ENCODE results near the gene RXRA. TPM values are rescaled to one million over a fixed set of nuclear protein-coding genes. Genes with fewer than 3 reads are reported as not detected.

RXRA gene
- total and polyA plus RNA-seq, 2 of the 13 experiments (the other 11 are each of a cell fraction or from before 2014, with no cell fraction given) = 18.9 to 29.2 TPM

- peak; percentile 30; the same call in 1 of the 2 replicates for TF ChIP-seq PATZ1 (CRISPR knock-in tag; IDR thresholded peaks at IDR 0.05)
- no peak for TF ChIP-seq HDAC2 (CRISPR knock-in tag; IDR thresholded peaks at IDR 0.05)
- TF ChIP-seq ZNF10 (CRISPR knock-in tag; IDR thresholded peaks at IDR 0.05; ENCODE audit: borderline replicate concordance, low read depth) = no peak
- TF ChIP-seq MAZ (IDR thresholded peaks at IDR 0.05; ENCODE audit: borderline replicate concordance, low read depth, low read length) = no peak
- TF ChIP-seq MAZ (CRISPR knock-in tag; IDR thresholded peaks at IDR 0.05; ENCODE audit: low read depth) = 0 out of 2 replicates have a peak, but pooled peaks have one; percentile 10
These were observed 10.7 kb downstream of the RXRA start (continued) for GRCh38 chr9:134336924-134337323.

- H3K9me3 ChIP-seq (ENCODE audit: low read length) = no peaks in the 10 kb centered on the region
- H3K4me1 ChIP-seq (ENCODE audit: insufficient read depth, low read length) = peaks cover 76% of the 10 kb centered on the region
- H3K27me3 ChIP-seq (ENCODE audit: control insufficient read depth in 1 of 2, insufficient read depth in 2 of 2, low read length in 2 of 2) = no peaks in the 10 kb centered on the region
- no peak overlapping the region for H3K9ac ChIP-seq (ENCODE audit: insufficient read depth, low read depth, low read length)
- ATAC-seq = no peak
- no peak overlapping the region for H3K4me3 ChIP-seq (replicated peaks in 1 of 3; ENCODE audit: insufficient read depth in 1 of 3, low read depth in 2 of 3, low read length in 3 of 3)
- no peak for DNase-seq (ENCODE audit: low spot score)
- H3K27ac ChIP-seq (ENCODE audit: extremely low read length, insufficient read depth, low read length) = no peak overlapping the region
- no TSS peak for BruUV-seq (replicated peaks)
- intact Hi-C loops (cut with micrococcal nuclease; ENCODE audit: unreplicated experiment) = no loop called here
- in situ Hi-C loops (cut with HindIII; ENCODE audit: extremely low pct_ligation_motif_present, low pct_unique_long_range_greater_than_20kb) = loop anchor here (10.0 kb wide), 1 partner anchor 273 kb away; the partner anchor contains the start of gene BRD3
- no peak overlapping the region for H3K4me2 ChIP-seq (ENCODE audit: low read depth, low read length)
- peaks cover 95% of the 10 kb centered on the region for H4K20me1 ChIP-seq (ENCODE audit: insufficient read depth, low read length)
- ChIA-PET CTCF (ENCODE audit: low intra/inter-chr PET ratio, low total read pairs) (no interaction called here), POLR2A (no interaction called here)
- FAIRE-seq = no peak
- WGBS (ENCODE audit: low lambda C conversion rate) = 88% methylated on average over 13 of the region's 13 CpGs
- H3K79me2 ChIP-seq (ENCODE audit: insufficient read depth, low read length) = peaks cover 99% of the 10 kb centered on the region
- TF ChIP-seq ZNF576 (CRISPR knock-in tag; IDR thresholded peaks at IDR 0.05) (no peak), NKX3-1 (CRISPR knock-in tag; IDR thresholded peaks at IDR 0.05) (no peak), MED13 (CRISPR knock-in tag; IDR thresholded peaks at IDR 0.05) (no peak), TBP (CRISPR knock-in tag; IDR thresholded peaks at IDR 0.05) (no peak), ZNF615 (CRISPR knock-in tag; IDR thresholded peaks at IDR 0.05; ENCODE audit: borderline replicate concordance) (no peak)
- TF ChIP-seq, protein P1, sequence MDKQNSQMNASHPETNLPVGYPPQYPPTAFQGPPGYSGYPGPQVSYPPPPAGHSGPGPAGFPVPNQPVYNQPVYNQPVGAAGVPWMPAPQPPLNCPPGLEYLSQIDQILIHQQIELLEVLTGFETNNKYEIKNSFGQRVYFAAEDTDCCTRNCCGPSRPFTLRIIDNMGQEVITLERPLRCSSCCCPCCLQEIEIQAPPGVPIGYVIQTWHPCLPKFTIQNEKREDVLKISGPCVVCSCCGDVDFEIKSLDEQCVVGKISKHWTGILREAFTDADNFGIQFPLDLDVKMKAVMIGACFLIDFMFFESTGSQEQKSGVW (CRISPR knock-in tag; IDR thresholded peaks at IDR 0.05; ENCODE audit: borderline replicate concordance) = no peak
- peaks cover 4 to 7% of the 10 kb centered on the region in 2 experiments; a peak in 2 of 5 replicates for H3K36me3 ChIP-seq (replicated peaks in 1 of 2; ENCODE audit: control insufficient read depth in 1 of 2, insufficient read depth in 2 of 2, low read length in 2 of 2)
- no peak overlapping the region for H2AFZ ChIP-seq (ENCODE audit: low read length)
These were observed 11.2 kb downstream of the RXRA start for GRCh38 chr9:134337469-134337868.
